Uterus (tissue), 4 donors: Measurements from ENCODE around the gene CLIP2. TPM values are rescaled to one million over a fixed set of nuclear protein-coding genes. Genes with fewer than 3 reads are reported as not detected.
"Not testable (repeated sequence)": the region's sequence is repeated elsewhere in the genome, so short reads cannot be mapped to it uniquely, and the experiment has no call there.

Experiments
- DNase-seq, 2 donors: peaks; one replicate each; pipeline ENCODE4 v3.0.0-alpha.2; 2019 to 2020
- H3K27ac ChIP-seq, 2 donors: fragments of 200-600 bp; sonication (generic); 1 replicate in 1 of 2; 2 replicates in 1 of 2; pipeline ENCODE4 v1.5.1; 2016 to 2018
- H3K27me3 ChIP-seq, 2 donors: fragments of 200-600 bp; sonication (generic); one replicate each; pipeline ENCODE4 v1.5.1; 2018 to 2019; ENCODE audit warnings: control low read depth in 1 of 2
- H3K36me3 ChIP-seq, 2 donors: fragments of 200-600 bp; sonication (generic); one replicate each; pipeline ENCODE4 v1.5.1; 2019; ENCODE audit warnings: control low read depth in 1 of 2
- H3K4me1 ChIP-seq, 2 donors: fragments of 200-600 bp; sonication (generic); one replicate each; pipeline ENCODE4 v1.5.1; 2018 to 2019; ENCODE audit warnings: control low read depth in 1 of 2
- H3K4me3 ChIP-seq, 2 donors: fragments of 200-600 bp; sonication (generic); 1 replicate in 1 of 2; 2 replicates in 1 of 2; pipeline ENCODE4 v1.5.1; 2018 to 2019; ENCODE audit warnings: mild to moderate bottlenecking in 1 of 2
- H3K9me3 ChIP-seq, 2 donors: fragments of 200-600 bp; sonication (generic); one replicate each; pipeline ENCODE4 v1.5.1; 2019; ENCODE audit warnings: control low read depth in 1 of 2
- POLR2A ChIP-seq, 2 donors: fragments of 450-650 bp; IDR thresholded peaks; one replicate each; pipeline ENCODE4 v1.6.1; 2016; ENCODE audit warnings: antibody characterized with exemption in 2 of 2, mild to moderate bottlenecking in 1 of 2, moderate library complexity in 1 of 2
- intact Hi-C: fragments of 100-400 bp; cut with DNase I; formaldehyde crosslinking; loops from one replicate; pipeline ENCODE4 v1.15.1; 2023; ENCODE audit warnings: low total_unique reads
- total RNA-seq, 4 donors: library from RNA; depleted of rRNA in 3 of 4; stranded (reverse); fragments of >200 nt in 3 of 4; gene quantifications; one replicate each; pipeline versions ENCODE4 v1.1.0 to v1.2.4, GENCODE V29; 2014 to 2023
- TF ChIP-seq, protein P1 (sequence below), 4 experiments: fragments of 200-600 bp in 2 of 4; fragments of 450-650 bp in 2 of 4; sonication (generic) in 2 of 4; IDR thresholded peaks; one replicate each; pipeline ENCODE4 v1.5.1; 2016 to 2019; ENCODE audit warnings: antibody characterized with exemption in 4 of 4, mild to moderate bottlenecking in 2 of 4, moderate library complexity in 1 of 4
- donor health status: DM: yes; HTN: yes; CAD: no.

CLIP2 gene
- total RNA-seq, 4 donors from 2014 or later = 20.3 to 41.8 (median 28.4) TPM

DNA sequence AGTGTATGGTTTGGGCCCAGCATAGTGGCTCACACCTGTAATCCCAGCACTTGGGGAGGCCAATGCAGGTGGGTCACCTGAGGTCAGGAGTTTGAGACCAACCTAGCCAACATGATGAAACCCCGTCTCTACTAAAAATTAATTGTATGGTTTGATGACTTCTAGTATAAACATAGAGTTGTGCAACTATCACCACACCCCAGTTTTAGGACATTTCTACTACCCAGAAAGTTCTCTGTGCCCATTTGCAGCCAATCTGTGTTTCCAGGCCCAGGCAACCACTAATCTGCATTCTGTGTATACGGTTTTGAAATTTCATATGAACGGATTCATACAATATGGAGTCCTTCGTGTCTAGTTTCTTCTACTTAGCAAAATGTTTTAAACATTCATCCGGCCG, 20.0 kb downstream of the CLIP2 start:
- no peaks in the 10 kb centered on the region for H3K9me3 ChIP-seq
- H3K27ac ChIP-seq = no peak overlapping the region
- intact Hi-C loops = no loop called here
- no peak for DNase-seq
- TF ChIP-seq POLR2A (IDR thresholded peaks at IDR 0.05) = no peak
- TF ChIP-seq, protein P1, sequence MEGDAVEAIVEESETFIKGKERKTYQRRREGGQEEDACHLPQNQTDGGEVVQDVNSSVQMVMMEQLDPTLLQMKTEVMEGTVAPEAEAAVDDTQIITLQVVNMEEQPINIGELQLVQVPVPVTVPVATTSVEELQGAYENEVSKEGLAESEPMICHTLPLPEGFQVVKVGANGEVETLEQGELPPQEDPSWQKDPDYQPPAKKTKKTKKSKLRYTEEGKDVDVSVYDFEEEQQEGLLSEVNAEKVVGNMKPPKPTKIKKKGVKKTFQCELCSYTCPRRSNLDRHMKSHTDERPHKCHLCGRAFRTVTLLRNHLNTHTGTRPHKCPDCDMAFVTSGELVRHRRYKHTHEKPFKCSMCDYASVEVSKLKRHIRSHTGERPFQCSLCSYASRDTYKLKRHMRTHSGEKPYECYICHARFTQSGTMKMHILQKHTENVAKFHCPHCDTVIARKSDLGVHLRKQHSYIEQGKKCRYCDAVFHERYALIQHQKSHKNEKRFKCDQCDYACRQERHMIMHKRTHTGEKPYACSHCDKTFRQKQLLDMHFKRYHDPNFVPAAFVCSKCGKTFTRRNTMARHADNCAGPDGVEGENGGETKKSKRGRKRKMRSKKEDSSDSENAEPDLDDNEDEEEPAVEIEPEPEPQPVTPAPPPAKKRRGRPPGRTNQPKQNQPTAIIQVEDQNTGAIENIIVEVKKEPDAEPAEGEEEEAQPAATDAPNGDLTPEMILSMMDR (IDR thresholded peaks at IDR 0.05) = no peak
- H3K36me3 ChIP-seq = no peaks in the 10 kb centered on the region
- H3K27me3 ChIP-seq = no peaks in the 10 kb centered on the region
- H3K4me3 ChIP-seq = no peak overlapping the region
- peaks cover 0 to 15% of the 10 kb centered on the region in 2 donors for H3K4me1 ChIP-seq

DNA sequence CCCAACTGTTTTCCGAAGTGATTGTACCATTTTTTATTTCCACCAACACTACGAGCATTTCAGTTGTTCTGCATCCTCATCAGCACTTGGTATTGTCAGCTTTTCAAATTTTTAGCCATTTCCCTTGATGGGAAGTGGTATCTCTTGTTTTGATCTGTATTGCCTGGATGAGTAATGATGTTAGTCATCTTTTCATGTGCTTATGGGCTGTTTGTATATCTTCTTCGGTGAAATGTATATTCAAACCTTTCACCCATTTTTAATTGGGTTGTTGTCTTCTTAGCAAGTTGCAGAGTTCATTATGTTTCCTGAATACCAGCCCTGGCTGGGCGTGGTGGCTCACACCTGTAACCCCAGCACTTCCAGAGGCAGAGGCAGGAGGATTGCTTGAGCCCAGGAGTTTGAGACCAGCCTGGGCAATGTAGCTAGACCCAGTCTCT, 22.1 kb downstream of the CLIP2 start:
- no peaks in the 10 kb centered on the region for H3K36me3 ChIP-seq
- TF ChIP-seq POLR2A (IDR thresholded peaks at IDR 0.05) = no peak
- TF ChIP-seq, protein P1 (IDR thresholded peaks at IDR 0.05) = no peak
- intact Hi-C loops = no loop called here
- no peaks in the 10 kb centered on the region for H3K9me3 ChIP-seq
- DNase-seq = no peak
- no peak overlapping the region for H3K27ac ChIP-seq
- H3K27me3 ChIP-seq = no peaks in the 10 kb centered on the region
- peaks cover 0 to 11% of the 10 kb centered on the region in 2 donors for H3K4me1 ChIP-seq
- H3K4me3 ChIP-seq = no peak overlapping the region

DNA sequence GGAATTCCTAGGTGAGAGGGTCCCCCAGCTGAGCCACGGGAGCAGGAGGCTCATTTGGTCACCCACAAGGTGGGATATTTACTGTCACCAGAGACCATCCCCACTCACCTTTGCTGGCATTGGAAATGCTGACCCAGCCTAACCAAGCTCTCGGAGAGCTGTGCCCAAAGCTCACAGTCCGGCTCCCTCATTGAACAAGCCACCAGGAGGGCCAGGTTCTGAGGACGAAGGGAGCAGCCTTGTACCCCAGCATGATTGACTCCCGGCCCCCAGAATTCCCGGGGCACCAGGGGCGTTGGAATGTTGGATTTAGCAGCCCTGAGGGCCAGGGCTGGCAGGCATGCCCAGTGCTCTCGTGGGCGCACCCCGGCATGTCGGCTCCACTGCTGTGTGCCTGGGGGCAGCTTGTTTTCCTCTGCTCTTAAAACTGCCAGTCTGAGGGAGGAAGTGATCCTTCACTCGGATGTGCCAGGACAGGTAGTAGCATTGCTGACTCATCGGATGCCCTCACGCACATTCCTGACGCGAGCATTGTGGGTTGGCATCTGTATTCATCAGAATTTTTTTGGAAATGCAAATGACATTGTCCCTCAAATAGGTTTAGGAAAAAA, 23.3 kb downstream of the CLIP2 start:
- Histone ChIP-seq H3K4me3 (no peak overlapping the region), H3K9me3 (no peaks in the 10 kb centered on the region), H3K27ac (no peak overlapping the region), H3K36me3 (no peaks in the 10 kb centered on the region), H3K4me1 (no peaks in the 10 kb centered on the region), H3K27me3 (no peaks in the 10 kb centered on the region)
- no peak for TF ChIP-seq POLR2A (IDR thresholded peaks at IDR 0.05)
- TF ChIP-seq, protein P1 (IDR thresholded peaks at IDR 0.05) = no peak
- intact Hi-C loops = no loop called here
- DNase-seq = no peak

DNA sequence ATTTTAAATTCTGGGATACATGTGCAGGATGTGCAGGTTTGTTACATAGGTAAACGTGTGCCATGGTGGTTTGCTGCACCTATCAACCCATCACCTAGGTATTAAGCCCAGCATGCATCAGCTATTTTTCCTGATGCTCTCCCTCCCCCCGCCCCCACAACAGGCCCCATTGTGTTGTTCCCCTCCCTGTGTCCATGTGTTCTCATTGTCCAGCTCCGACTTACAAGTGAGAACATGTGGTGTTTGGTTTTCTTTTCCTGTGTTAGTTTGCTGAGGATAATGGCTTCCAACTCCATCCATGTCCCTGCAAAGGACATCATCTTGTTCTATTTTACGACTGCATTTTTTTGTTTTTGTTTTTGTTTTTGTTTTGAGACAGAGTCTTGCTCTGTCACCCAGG, 26.7 kb downstream of the CLIP2 start:
- H3K27me3 ChIP-seq, intact Hi-C loops, H3K9me3 ChIP-seq, H3K4me1 ChIP-seq, H3K27ac ChIP-seq, H3K36me3 ChIP-seq, DNase-seq, H3K4me3 ChIP-seq: not testable (repeated sequence)

DNA sequence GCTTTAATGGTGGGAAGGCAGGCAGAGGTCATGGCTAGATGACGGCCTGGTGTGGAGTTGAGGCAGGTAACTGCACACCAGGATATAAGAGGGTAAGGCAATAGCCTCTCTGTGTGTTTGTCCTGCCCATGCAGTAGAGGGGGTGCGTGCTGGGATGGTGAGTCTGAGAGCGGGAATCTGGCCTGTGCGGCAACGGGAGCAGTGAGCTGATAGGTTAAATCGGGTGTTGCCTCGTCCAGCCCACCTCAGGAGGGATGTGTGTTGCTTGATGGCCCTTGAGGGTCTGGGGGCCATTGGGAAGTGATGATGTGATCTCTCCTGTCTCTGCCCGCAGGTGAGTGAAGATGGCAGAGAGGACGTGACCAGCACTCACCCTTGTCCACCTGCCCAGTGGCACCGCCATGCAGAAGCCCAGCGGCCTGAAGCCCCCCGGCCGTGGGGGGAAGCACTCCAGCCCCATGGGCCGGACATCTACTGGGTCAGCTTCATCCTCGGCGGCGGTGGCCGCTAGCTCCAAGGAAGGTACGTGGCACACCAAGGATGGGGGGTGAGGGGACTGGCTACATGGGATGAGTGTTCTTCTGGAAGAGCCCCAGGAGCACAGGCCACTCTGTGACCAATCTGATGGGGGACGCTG, 28.1 kb downstream of the CLIP2 start:
- Histone ChIP-seq H3K27me3 (no peaks in the 10 kb centered on the region), H3K9me3 (no peaks in the 10 kb centered on the region), H3K4me1 (no peaks in the 10 kb centered on the region), H3K4me3 (no peak overlapping the region), H3K36me3 (no peaks in the 10 kb centered on the region), H3K27ac (no peak overlapping the region)
- intact Hi-C loops = no loop called here
- TF ChIP-seq, protein P1 (IDR thresholded peaks at IDR 0.05) = no peak
- TF ChIP-seq POLR2A (IDR thresholded peaks at IDR 0.05) = no peak
- DNase-seq = no peak
